HCT116 (cell line): ENCODE measurements around the gene PHF21B. TPM values are rescaled to one million over a fixed set of nuclear protein-coding genes. Genes with fewer than 3 reads are reported as not detected.

Experiments
- ATAC-seq: fragments of 200-7000 bp; cut with Tn5 transposase; 2 replicates; pipeline ENCODE4 v1.9.1; 2020; ENCODE audit warnings: mild to moderate bottlenecking, moderate library complexity
- BruUV-seq: library from RNA; stranded (reverse); fragments of 400-500 nt; replicated peaks from 2 replicates; lab custom pipeline; 2021; lab: Mats Ljungman, UMichigan
- CTCF ChIA-PET: fragments of 300-600 bp; sonication (Branson Sonifier 250); formaldehyde crosslinking; loops from one replicate; lab custom pipeline; 2021; ENCODE audit warnings: antibody characterized with exemption; lab: Charles Lee
- POLR2A ChIA-PET: fragments of 300-600, 350-600 bp; sonication (Branson Sonifier 250); formaldehyde crosslinking; loops from one replicate; lab custom pipeline; 2021; ENCODE audit warnings: antibody characterized with exemption; lab: Charles Lee
- RAD21 ChIA-PET, 2 experiments: fragments of 300-600 bp; sonication (Branson Sonifier 250); formaldehyde crosslinking; loops; one replicate each; lab custom pipeline; 2023; ENCODE audit warnings: low total read pairs in 2 of 2; ENCODE audit not compliant: uncharacterized antibody in 2 of 2, unreplicated experiment in 2 of 2, low non-redundant PET in 1 of 2; lab: Charles Lee
- DNase-seq: peaks from one replicate; pipeline ENCODE4 v3.0.0-alpha.2; 2010; ENCODE audit warnings: low read depth, low spot score
- H2AFZ ChIP-seq: fragments of 200-600 bp; shearing (Covaris generic), sonication (generic); 2 replicates; pipeline ENCODE4 v1.6.1; 2017; ENCODE audit warnings: low read depth, mixed run types, mixed read lengths, antibody characterized with exemption, low read length; ENCODE audit not compliant: poor library complexity, severe bottlenecking
- H3K27ac ChIP-seq: 2 replicates; pipeline ENCODE4 v1.5.1; 2012; ENCODE audit warnings: low read depth, low read length
- H3K27me3 ChIP-seq: fragments of 200-600 bp; sonication (generic); 2 replicates; pipeline ENCODE4 v1.6.1; 2016; ENCODE audit warnings: mixed run types, low read length, mixed read lengths; ENCODE audit not compliant: insufficient read depth
- H3K36me3 ChIP-seq, 2 experiments: fragments of 200-500 bp in 1 of 2; fragments of 200-600 bp in 1 of 2; sonication (Bioruptor generic) in 1 of 2; sonication (generic) in 1 of 2; 2 replicates each; pipeline versions ENCODE4 v1.5.1 to v1.6.1; 2014 to 2016; ENCODE audit warnings: low read length in 2 of 2, inconsistent platforms in 1 of 2, mixed read lengths in 1 of 2, mixed run types in 1 of 2; ENCODE audit not compliant: insufficient read depth in 2 of 2, control insufficient read depth in 1 of 2
- H3K4me1 ChIP-seq, 2 experiments: fragments of 200-600 bp in 1 of 2; sonication (generic) in 1 of 2; 2 replicates each; pipeline versions ENCODE4 v1.5.1 to v1.6.1; 2012 to 2017; ENCODE audit warnings: low read length in 2 of 2, inconsistent platforms in 1 of 2, mild to moderate bottlenecking in 1 of 2, mixed read lengths in 1 of 2, mixed run types in 1 of 2, moderate library complexity in 1 of 2; ENCODE audit not compliant: insufficient read depth in 2 of 2, control insufficient read depth in 1 of 2
- H3K4me2 ChIP-seq: fragments of 200-600 bp; sonication (generic); 2 replicates; pipeline ENCODE4 v1.6.1; 2017; ENCODE audit warnings: mixed run types, low read length, mixed read lengths
- H3K4me3 ChIP-seq, 2 experiments: fragments of 200-600 bp in 1 of 2; sonication (generic) in 1 of 2; replicated peaks in 1 of 2; 2 replicates each; pipeline ENCODE4 v1.5.1; 2011 to 2016; ENCODE audit warnings: low read length in 2 of 2, control low read depth in 1 of 2, low read depth in 1 of 2, mild to moderate bottlenecking in 1 of 2, mixed read lengths in 1 of 2, mixed run types in 1 of 2
- H3K79me2 ChIP-seq: fragments of 200-600 bp; sonication (generic); 2 replicates; pipeline ENCODE4 v1.6.1; 2017; ENCODE audit warnings: mild to moderate bottlenecking, mixed run types, low read length, moderate library complexity, mixed read lengths; ENCODE audit not compliant: insufficient read depth
- H3K9ac ChIP-seq: fragments of 200-600 bp; sonication (generic); 2 replicates; pipeline ENCODE4 v1.6.1; 2016; ENCODE audit warnings: low read length, mixed read lengths
- H3K9me2 ChIP-seq: fragments of 200-600 bp; sonication (generic), shearing (Covaris generic); 2 replicates; pipeline ENCODE4 v1.6.1; 2017; ENCODE audit warnings: mixed run types, mild to moderate bottlenecking, moderate library complexity; ENCODE audit not compliant: insufficient read depth
- H3K9me3 ChIP-seq, 2 experiments: fragments of 200-500 bp in 1 of 2; fragments of 200-600 bp in 1 of 2; sonication (Bioruptor generic) in 1 of 2; sonication (generic) in 1 of 2; 2 replicates each; pipeline ENCODE4 v1.6.1; 2014 to 2017; ENCODE audit warnings: low read length in 2 of 2, mixed read lengths in 2 of 2, inconsistent platforms in 1 of 2, low read depth in 1 of 2, mild to moderate bottlenecking in 1 of 2, mixed run types in 1 of 2, moderate library complexity in 1 of 2; ENCODE audit not compliant: control insufficient read depth in 1 of 2, insufficient read depth in 1 of 2
- H4K20me1 ChIP-seq: fragments of 200-600 bp; sonication (generic), shearing (Covaris generic); 2 replicates; pipeline ENCODE4 v1.6.1; 2017; ENCODE audit warnings: mixed run types, mild to moderate bottlenecking, moderate library complexity; ENCODE audit not compliant: insufficient read depth
- ATF3 ChIP-seq: IDR thresholded peaks from 2 replicates; pipeline ENCODE4 v1.6.1; 2012
- CBX3 ChIP-seq: IDR thresholded peaks from 2 replicates; pipeline ENCODE4 v1.6.1; 2012; ENCODE audit warnings: low read depth
- CEBPB ChIP-seq: IDR thresholded peaks from 2 replicates; pipeline ENCODE4 v1.6.1; 2012; ENCODE audit warnings: low read depth
- EGR1 ChIP-seq: IDR thresholded peaks from 2 replicates; pipeline ENCODE4 v1.6.1; 2012; ENCODE audit warnings: low read depth
- ELF1 ChIP-seq: IDR thresholded peaks from 2 replicates; pipeline ENCODE4 v1.6.1; 2012; ENCODE audit warnings: low read depth, borderline replicate concordance
- EZH2phosphoT487 ChIP-seq: fragments of 200-600 bp; IDR thresholded peaks from 2 replicates; pipeline ENCODE4 v1.6.1; 2018; ENCODE audit warnings: antibody characterized with exemption, borderline replicate concordance
- FOSL1 ChIP-seq: IDR thresholded peaks from 2 replicates; pipeline ENCODE4 v1.6.1; 2012; ENCODE audit warnings: low read depth
- JUND ChIP-seq: IDR thresholded peaks from 2 replicates; pipeline ENCODE4 v1.6.1; 2012
- MAX ChIP-seq: IDR thresholded peaks from 2 replicates; pipeline ENCODE4 v1.6.1; 2012
- RAD21 ChIP-seq: IDR thresholded peaks from 2 replicates; pipeline ENCODE4 v1.6.1; 2012; ENCODE audit warnings: low read depth, mild to moderate bottlenecking
- SRF ChIP-seq: IDR thresholded peaks from 2 replicates; pipeline ENCODE4 v1.6.1; 2012; ENCODE audit warnings: low read depth
- YY1 ChIP-seq: IDR thresholded peaks from 2 replicates; pipeline ENCODE4 v1.6.1; 2011; ENCODE audit warnings: low read length, low read depth, moderate library complexity, mild to moderate bottlenecking; ENCODE audit not compliant: insufficient replicate concordance; ENCODE audit errors: extremely low read depth
- ZNF274 ChIP-seq: fragments of 200-500 bp; sonication (Bioruptor generic); IDR thresholded peaks from 2 replicates; pipeline ENCODE4 v1.6.1; 2014; ENCODE audit warnings: mild to moderate bottlenecking, low read depth, low read length, inconsistent platforms
- intact Hi-C: fragments of 100-400 bp; cut with micrococcal nuclease; formaldehyde crosslinking; loops from 2 replicates; pipeline ENCODE4 v1.10.0; 2022
- total RNA-seq: library from RNA; stranded (reverse); gene quantifications from one replicate; pipeline ENCODE4 v1.2.1, GENCODE V29; 2021; ENCODE audit not compliant: unreplicated experiment

The PHF21B gene
- total RNA-seq, 1 experiment from 2014 or later = not detected

- H3K36me3 ChIP-seq = no peaks in the 10 kb centered on the region
- H3K4me3 ChIP-seq = no peak overlapping the region
- no peaks in the 10 kb centered on the region for H3K9me2 ChIP-seq
- ChIA-PET POLR2A (no interaction called here), CTCF (no interaction called here), RAD21 (no interaction called here)
- no peak overlapping the region for H3K27ac ChIP-seq
- no TSS peak for BruUV-seq
- no peaks in the 10 kb centered on the region for H4K20me1 ChIP-seq
- no peak overlapping the region for H3K9ac ChIP-seq
- intact Hi-C loops = no loop called here
- TF ChIP-seq CBX3 (no peak), EGR1 (no peak), ZNF274 (no peak), MAX (no peak), RAD21 (no peak), ATF3 (no peak), FOSL1 (no peak), CEBPB (no peak)
- no peaks in the 10 kb centered on the region for H3K9me3 ChIP-seq
- no peaks in the 10 kb centered on the region for H3K79me2 ChIP-seq
- H3K27me3 ChIP-seq = no peaks in the 10 kb centered on the region
- no peaks in the 10 kb centered on the region for H3K4me1 ChIP-seq
- no peak overlapping the region for H2AFZ ChIP-seq
- no peak overlapping the region for H3K4me2 ChIP-seq
- ATAC-seq = no peak
- DNase-seq = no peak
Observed at GRCh38 chr22:44916281-44917231, 93.2 kb downstream of the PHF21B start.

DNA sequence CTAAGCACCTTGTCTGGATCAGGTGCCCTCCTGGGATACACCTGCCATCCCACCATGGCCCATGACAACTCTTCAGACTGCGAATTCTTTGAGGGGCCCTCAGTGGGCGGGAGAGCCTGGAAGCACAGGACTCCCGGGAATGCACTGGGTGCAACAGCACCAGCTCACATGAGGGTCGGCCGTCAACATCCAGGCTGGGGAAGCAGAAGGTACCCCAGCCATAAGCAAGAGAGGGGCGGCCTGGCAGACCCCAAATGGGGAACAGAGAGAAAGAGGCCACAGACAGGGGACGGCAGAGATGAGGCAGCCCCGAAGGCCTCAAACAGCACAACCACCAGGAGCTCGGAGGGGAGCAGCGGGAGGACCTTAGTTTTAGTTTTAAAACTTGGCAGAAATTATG lies 94.4 kb downstream of the PHF21B start:
- Histone ChIP-seq H3K9me2 (no peaks in the 10 kb centered on the region), H3K4me3 (no peak overlapping the region), H3K36me3 (no peaks in the 10 kb centered on the region), H4K20me1 (no peaks in the 10 kb centered on the region), H3K27me3 (no peaks in the 10 kb centered on the region), H3K4me2 (no peak overlapping the region), H3K9me3 (no peaks in the 10 kb centered on the region), H3K4me1 (no peaks in the 10 kb centered on the region), H2AFZ (no peak overlapping the region), H3K79me2 (no peaks in the 10 kb centered on the region), H3K27ac (no peak overlapping the region), H3K9ac (no peak overlapping the region)
- intact Hi-C loops = no loop called here
- POLR2A ChIA-PET = no interaction called here
- CTCF ChIA-PET = no interaction called here
- DNase-seq = no peak
- no peak for TF ChIP-seq ELF1
- no peak for TF ChIP-seq JUND
- TF ChIP-seq RAD21 = no peak
- no peak for TF ChIP-seq EZH2phosphoT487
- TF ChIP-seq SRF = no peak
- no peak for TF ChIP-seq YY1
- BruUV-seq = no TSS peak
- no peak for ATAC-seq
- RAD21 ChIA-PET = no interaction called here
